ENCODE measurements around the gene AP2B1.

GRCh38 chr17:35745246-35745645 lies 158.1 kb downstream of the AP2B1 start:
- no peak for TF ChIP-seq RAD21 (IDR thresholded peaks at IDR 0.05)
- no peak for TF ChIP-seq JUND (IDR thresholded peaks at IDR 0.05)
- no peak for TF ChIP-seq REST (IDR thresholded peaks at IDR 0.05)
- TF ChIP-seq YY1 (IDR thresholded peaks at IDR 0.05), result no peak
- no peak for TF ChIP-seq SP1 (IDR thresholded peaks at IDR 0.05)
- no peak for TF ChIP-seq TAF1 (conservative IDR thresholded peaks at IDR 0.05)
- TF ChIP-seq, protein P1, sequence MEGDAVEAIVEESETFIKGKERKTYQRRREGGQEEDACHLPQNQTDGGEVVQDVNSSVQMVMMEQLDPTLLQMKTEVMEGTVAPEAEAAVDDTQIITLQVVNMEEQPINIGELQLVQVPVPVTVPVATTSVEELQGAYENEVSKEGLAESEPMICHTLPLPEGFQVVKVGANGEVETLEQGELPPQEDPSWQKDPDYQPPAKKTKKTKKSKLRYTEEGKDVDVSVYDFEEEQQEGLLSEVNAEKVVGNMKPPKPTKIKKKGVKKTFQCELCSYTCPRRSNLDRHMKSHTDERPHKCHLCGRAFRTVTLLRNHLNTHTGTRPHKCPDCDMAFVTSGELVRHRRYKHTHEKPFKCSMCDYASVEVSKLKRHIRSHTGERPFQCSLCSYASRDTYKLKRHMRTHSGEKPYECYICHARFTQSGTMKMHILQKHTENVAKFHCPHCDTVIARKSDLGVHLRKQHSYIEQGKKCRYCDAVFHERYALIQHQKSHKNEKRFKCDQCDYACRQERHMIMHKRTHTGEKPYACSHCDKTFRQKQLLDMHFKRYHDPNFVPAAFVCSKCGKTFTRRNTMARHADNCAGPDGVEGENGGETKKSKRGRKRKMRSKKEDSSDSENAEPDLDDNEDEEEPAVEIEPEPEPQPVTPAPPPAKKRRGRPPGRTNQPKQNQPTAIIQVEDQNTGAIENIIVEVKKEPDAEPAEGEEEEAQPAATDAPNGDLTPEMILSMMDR (IDR thresholded peaks at IDR 0.05; ENCODE audit: low read depth, low read length, missing input control), result no peak
- no peak for TF ChIP-seq GABPA (IDR thresholded peaks at IDR 0.05 in 1 of 2, conservative IDR thresholded peaks at IDR 0.05 in 1 of 2)
- TF ChIP-seq, protein P2, sequence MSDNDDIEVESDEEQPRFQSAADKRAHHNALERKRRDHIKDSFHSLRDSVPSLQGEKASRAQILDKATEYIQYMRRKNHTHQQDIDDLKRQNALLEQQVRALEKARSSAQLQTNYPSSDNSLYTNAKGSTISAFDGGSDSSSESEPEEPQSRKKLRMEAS (IDR thresholded peaks at IDR 0.05), result no peak
- TF ChIP-seq EGR1 (IDR thresholded peaks at IDR 0.05; ENCODE audit: low read depth in 2 of 2), result no peak
- TF ChIP-seq RXRA (IDR thresholded peaks at IDR 0.05), result no peak
- TF ChIP-seq ATF3 (IDR thresholded peaks at IDR 0.05), result no peak

Measured in liver (tissue), 3 donors.